ENCODE results near the gene DCAF12L2.
"Not testable (repeated sequence)": the region's sequence is repeated elsewhere in the genome, so short reads cannot be mapped to it uniquely, and the experiment has no call there.

Gene DCAF12L2

GRCh38 chrX:126165721-126166461 lies at the start of gene DCAF12L2:
Gene DCAF12L2 (minus strand): TSS chrX:126166289. CDS start chrX:126165924, 365 bp downstream.
- no peak for DNase-seq (ENCODE audit: low spot score)

- DNase-seq (ENCODE audit: low spot score), result not testable (repeated sequence)
Measured at GRCh38 chrX:126190888-126191287, 24.8 kb upstream of the DCAF12L2 start.

- DNase-seq (ENCODE audit: low spot score), result no peak
Measured at GRCh38 chrX:126177133-126177840, 11.2 kb upstream of the DCAF12L2 start.

- no peak for DNase-seq (ENCODE audit: low spot score)
Measured at GRCh38 chrX:126170720-126171119, 4.6 kb upstream of the DCAF12L2 start.

- no peak for DNase-seq (ENCODE audit: low spot score)
Measured at GRCh38 chrX:126167560-126167959, 1.5 kb upstream of the DCAF12L2 start.

GRCh38 chrX:126165401-126165720 lies 728 bp downstream of the DCAF12L2 start:
- DNase-seq (ENCODE audit: low spot score), result no peak

GRCh38 chrX:126164689-126165400 lies 1.2 kb downstream of the DCAF12L2 start:
- no peak for DNase-seq (ENCODE audit: low spot score)

GRCh38 chrX:126164226-126164625 lies 1.9 kb downstream of the DCAF12L2 start:
- no peak for DNase-seq (ENCODE audit: low spot score)

- no peak for DNase-seq (ENCODE audit: low spot score)
Measured at GRCh38 chrX:126141014-126141413, 25.1 kb downstream of the DCAF12L2 start.

GRCh38 chrX:126137899-126138298 lies 28.2 kb downstream of the DCAF12L2 start:
- DNase-seq (ENCODE audit: low spot score), result no peak

- DNase-seq (ENCODE audit: low spot score), result no peak
Measured at GRCh38 chrX:126124721-126125120, 41.4 kb downstream of the DCAF12L2 start.

Data from hepatic stellate cell (primary cell).